ENCODE data around the gene TCFL5. TPM values are rescaled to one million over a fixed set of nuclear protein-coding genes. Genes with fewer than 3 reads are reported as not detected.
"Not testable (repeated sequence)": the region's sequence is repeated elsewhere in the genome, so short reads cannot be mapped to it uniquely, and the experiment has no call there.

The TCFL5 gene
- total RNA-seq, 1 donor from 2014 or later: 11.5 TPM

- Histone ChIP-seq H3K27me3 (no peaks in the 10 kb centered on the region), H3K4me1 (peaks cover 23% of the 10 kb centered on the region), H3K4me3 (no peak overlapping the region), H3K9me3 (no peaks in the 10 kb centered on the region), H3K27ac (no peak overlapping the region), H3K36me3 (peaks cover 0 to 9% of the 10 kb centered on the region in 2 donors)
- no peak for DNase-seq (ENCODE audit: extremely low spot score in 2 of 2)
- intact Hi-C loops (cut with DNase I): no loop called here
- no peak for TF ChIP-seq POLR2A (IDR thresholded peaks at IDR 0.05)
- TF ChIP-seq POLR2AphosphoS5 (IDR thresholded peaks at IDR 0.05; ENCODE audit: insufficient read depth in 1 of 2, low read depth in 1 of 2): no peak
- TF ChIP-seq, protein P1, sequence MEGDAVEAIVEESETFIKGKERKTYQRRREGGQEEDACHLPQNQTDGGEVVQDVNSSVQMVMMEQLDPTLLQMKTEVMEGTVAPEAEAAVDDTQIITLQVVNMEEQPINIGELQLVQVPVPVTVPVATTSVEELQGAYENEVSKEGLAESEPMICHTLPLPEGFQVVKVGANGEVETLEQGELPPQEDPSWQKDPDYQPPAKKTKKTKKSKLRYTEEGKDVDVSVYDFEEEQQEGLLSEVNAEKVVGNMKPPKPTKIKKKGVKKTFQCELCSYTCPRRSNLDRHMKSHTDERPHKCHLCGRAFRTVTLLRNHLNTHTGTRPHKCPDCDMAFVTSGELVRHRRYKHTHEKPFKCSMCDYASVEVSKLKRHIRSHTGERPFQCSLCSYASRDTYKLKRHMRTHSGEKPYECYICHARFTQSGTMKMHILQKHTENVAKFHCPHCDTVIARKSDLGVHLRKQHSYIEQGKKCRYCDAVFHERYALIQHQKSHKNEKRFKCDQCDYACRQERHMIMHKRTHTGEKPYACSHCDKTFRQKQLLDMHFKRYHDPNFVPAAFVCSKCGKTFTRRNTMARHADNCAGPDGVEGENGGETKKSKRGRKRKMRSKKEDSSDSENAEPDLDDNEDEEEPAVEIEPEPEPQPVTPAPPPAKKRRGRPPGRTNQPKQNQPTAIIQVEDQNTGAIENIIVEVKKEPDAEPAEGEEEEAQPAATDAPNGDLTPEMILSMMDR (IDR thresholded peaks at IDR 0.05): no peak
Observed at GRCh38 chr20:62856931-62857619, 4.5 kb downstream of the TCFL5 start.

GRCh38 chr20:62855120-62855519 lies 6.5 kb downstream of the TCFL5 start:
- no peak for DNase-seq (ENCODE audit: extremely low spot score in 2 of 2)
- intact Hi-C loops (cut with DNase I): no loop called here
- no peaks in the 10 kb centered on the region for H3K27me3 ChIP-seq
- TF ChIP-seq, protein P1 (IDR thresholded peaks at IDR 0.05): no peak
- TF ChIP-seq POLR2AphosphoS5 (IDR thresholded peaks at IDR 0.05; ENCODE audit: insufficient read depth in 1 of 2, low read depth in 1 of 2) (no peak), POLR2A (IDR thresholded peaks at IDR 0.05) (no peak)
- H3K27ac ChIP-seq: no peak overlapping the region
- H3K36me3 ChIP-seq: peaks cover 0 to 9% of the 10 kb centered on the region in 2 donors
- no peak overlapping the region for H3K4me3 ChIP-seq
- peaks cover 15% of the 10 kb centered on the region for H3K4me1 ChIP-seq
- no peaks in the 10 kb centered on the region for H3K9me3 ChIP-seq

- no peaks in the 10 kb centered on the region for H3K9me3 ChIP-seq
- no peak for TF ChIP-seq POLR2AphosphoS5 (IDR thresholded peaks at IDR 0.05; ENCODE audit: insufficient read depth in 1 of 2, low read depth in 1 of 2)
- no peak for TF ChIP-seq POLR2A (IDR thresholded peaks at IDR 0.05)
- TF ChIP-seq, protein P1 (IDR thresholded peaks at IDR 0.05): no peak
- H3K4me3 ChIP-seq: no peak overlapping the region
- peaks cover 5% of the 10 kb centered on the region for H3K4me1 ChIP-seq
- intact Hi-C loops (cut with DNase I): no loop called here
- DNase-seq (ENCODE audit: extremely low spot score in 2 of 2): no peak
- no peaks in the 10 kb centered on the region for H3K27me3 ChIP-seq
- H3K36me3 ChIP-seq: peaks cover 0 to 9% of the 10 kb centered on the region in 2 donors
- H3K27ac ChIP-seq: no peak overlapping the region
Observed at GRCh38 chr20:62854121-62854520, 7.5 kb downstream of the TCFL5 start.

- H3K27me3 ChIP-seq; H3K4me1 ChIP-seq; H3K36me3 ChIP-seq; H3K27ac ChIP-seq; intact Hi-C loops (cut with DNase I); H3K9me3 ChIP-seq; DNase-seq (ENCODE audit: extremely low spot score in 2 of 2); H3K4me3 ChIP-seq: not testable (repeated sequence)
Observed at GRCh38 chr20:62853304-62853703, 8.3 kb downstream of the TCFL5 start.

GRCh38 chr20:62852841-62853240 lies 8.8 kb downstream of the TCFL5 start:
- Histone ChIP-seq H3K36me3 (peaks cover 0 to 9% of the 10 kb centered on the region in 2 donors), H3K4me3 (no peak overlapping the region), H3K27ac (no peak overlapping the region), H3K4me1 (no peaks in the 10 kb centered on the region), H3K27me3 (no peaks in the 10 kb centered on the region), H3K9me3 (no peaks in the 10 kb centered on the region)
- TF ChIP-seq POLR2AphosphoS5 (IDR thresholded peaks at IDR 0.05; ENCODE audit: insufficient read depth in 1 of 2, low read depth in 1 of 2) (no peak), POLR2A (IDR thresholded peaks at IDR 0.05) (no peak)
- TF ChIP-seq, protein P1 (IDR thresholded peaks at IDR 0.05): no peak
- no peak for DNase-seq (ENCODE audit: extremely low spot score in 2 of 2)
- intact Hi-C loops (cut with DNase I): no loop called here

Measured in vagina (tissue), 2 donors.